GM21528 (cell line): Measurements from ENCODE around the gene TWF2.

Experiments used
- ATAC-seq: cut with Tn5 transposase; IDR thresholded peaks from one replicate; pipeline ENCODE4 v1.9.1; 2021; ENCODE audit warnings: mild to moderate bottlenecking, moderate library complexity; ENCODE audit not compliant: unreplicated experiment, low FRiP score

Gene TWF2

GRCh38 chr3:52240059-52240885 lies 1.3 kb upstream of the TWF2 start:
- no peak for ATAC-seq

- peak; percentile 12 for ATAC-seq
These were observed 681 bp downstream of the TWF2 start for GRCh38 chr3:52238193-52238760.

- no peak for ATAC-seq
These were observed 1.2 kb downstream of the TWF2 start for GRCh38 chr3:52237657-52238172.

- ATAC-seq, result no peak
These were observed 1.8 kb downstream of the TWF2 start for GRCh38 chr3:52237006-52237656.

- no peak for ATAC-seq
These were observed 2.5 kb downstream of the TWF2 start for GRCh38 chr3:52236424-52236886.

- no peak for ATAC-seq
These were observed 4.2 kb downstream of the TWF2 start for GRCh38 chr3:52234516-52235447.

GRCh38 chr3:52233968-52234367 lies 5.0 kb downstream of the TWF2 start:
- no peak for ATAC-seq

GRCh38 chr3:52233108-52233591 lies 5.8 kb downstream of the TWF2 start:
- no peak for ATAC-seq

- no peak for ATAC-seq
These were observed 6.5 kb downstream of the TWF2 start for GRCh38 chr3:52232279-52233107.

- no peak for ATAC-seq
These were observed 7.3 kb downstream of the TWF2 start for GRCh38 chr3:52231502-52232278.

GRCh38 chr3:52230889-52231499 lies 8.0 kb downstream of the TWF2 start:
- no peak for ATAC-seq

GRCh38 chr3:52230461-52230860 lies 8.5 kb downstream of the TWF2 start:
- no peak for ATAC-seq

GRCh38 chr3:52229656-52230055 lies 9.3 kb downstream of the TWF2 start:
- no peak for ATAC-seq

- no peak for ATAC-seq
These were observed 10.1 kb downstream of the TWF2 start for GRCh38 chr3:52228751-52229291.

GRCh38 chr3:52228266-52228665 lies 10.7 kb downstream of the TWF2 start:
- ATAC-seq, result no peak

- ATAC-seq, result no peak
These were observed 11.2 kb downstream of the TWF2 start for GRCh38 chr3:52227766-52228165.

- ATAC-seq, result no peak
These were observed 11.8 kb downstream of the TWF2 start for GRCh38 chr3:52227117-52227516.
